WERI-Rb-1 (cell line): Measurements from ENCODE around the gene PDSS1.

Experiments used
- DNase-seq: peaks from one replicate; pipeline ENCODE4 v3.0.0-alpha.2; 2020
- H3K27ac ChIP-seq: fragments of 250-450 bp; sonication (Bioruptor Pico); 2 replicates; pipeline ENCODE4 v1.5.1; 2020; ENCODE audit warnings: mild to moderate bottlenecking, moderate library complexity
- H3K27me3 ChIP-seq: fragments of 250-450 bp; sonication (Bioruptor Pico); 2 replicates; pipeline ENCODE4 v1.5.1; 2021; ENCODE audit warnings: mild to moderate bottlenecking, low read depth, moderate library complexity; ENCODE audit not compliant: insufficient read depth, severe bottlenecking
- H3K36me3 ChIP-seq: fragments of 250-450 bp; sonication (Bioruptor Pico); 2 replicates; pipeline ENCODE4 v1.5.1; 2020; ENCODE audit warnings: mild to moderate bottlenecking, moderate library complexity
- H3K4me3 ChIP-seq: 2 replicates; pipeline ENCODE4 v1.5.1; 2011; ENCODE audit warnings: low read depth, mild to moderate bottlenecking, control low read depth, low read length
- H3K9me3 ChIP-seq: fragments of 250-450 bp; sonication (Bioruptor Pico); 2 replicates; pipeline ENCODE4 v1.5.1; 2021; ENCODE audit warnings: mild to moderate bottlenecking, moderate library complexity; ENCODE audit not compliant: severe bottlenecking
- TF ChIP-seq, protein P1 (sequence below): IDR thresholded peaks from 2 replicates; pipeline ENCODE4 v1.5.1; 2011; ENCODE audit warnings: low read depth, mild to moderate bottlenecking, control low read depth, inconsistent platforms, low read length

PDSS1 gene

DNA sequence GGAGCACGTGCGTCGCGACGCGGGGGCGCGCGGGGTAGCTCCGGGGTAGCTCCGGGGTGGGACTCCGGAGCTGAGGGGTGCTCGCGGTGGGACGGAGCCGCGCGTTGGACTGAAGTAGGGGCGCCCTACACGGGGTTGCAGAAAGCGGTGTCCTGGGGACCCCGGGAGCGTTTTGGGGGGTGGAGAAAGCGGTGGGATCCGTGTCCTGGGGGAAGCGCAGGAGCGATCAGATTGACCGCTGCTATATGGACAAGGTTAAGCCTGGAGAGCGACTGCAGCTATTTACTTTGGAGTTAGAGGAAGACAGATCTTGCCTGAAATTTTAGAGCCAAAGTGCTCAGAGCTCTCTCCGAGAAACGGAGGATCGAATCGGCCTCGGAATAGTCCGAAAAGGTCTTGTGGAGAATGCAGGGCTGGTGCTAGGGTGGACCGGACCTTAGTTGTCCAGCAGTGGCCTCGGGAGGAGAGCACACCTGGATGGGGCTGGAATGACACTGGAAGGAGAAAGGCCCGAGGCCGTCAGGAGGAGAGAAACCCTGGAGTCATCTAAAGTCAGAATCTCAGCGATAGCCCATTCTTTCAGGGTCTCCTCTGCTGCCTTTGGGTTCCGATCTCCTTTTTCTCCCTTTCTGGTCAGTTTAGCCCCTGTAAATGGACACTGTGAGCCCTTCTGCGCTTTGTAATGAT lies 564 bp downstream of the PDSS1 start:
- no peaks in the 10 kb centered on the region; the same call in 1 of the 2 replicates for H3K36me3 ChIP-seq
- no peaks in the 10 kb centered on the region for H3K27me3 ChIP-seq
- peak overlapping the region; percentile 95 for H3K27ac ChIP-seq
- H3K9me3 ChIP-seq = no peaks in the 10 kb centered on the region
- TF ChIP-seq, protein P1, sequence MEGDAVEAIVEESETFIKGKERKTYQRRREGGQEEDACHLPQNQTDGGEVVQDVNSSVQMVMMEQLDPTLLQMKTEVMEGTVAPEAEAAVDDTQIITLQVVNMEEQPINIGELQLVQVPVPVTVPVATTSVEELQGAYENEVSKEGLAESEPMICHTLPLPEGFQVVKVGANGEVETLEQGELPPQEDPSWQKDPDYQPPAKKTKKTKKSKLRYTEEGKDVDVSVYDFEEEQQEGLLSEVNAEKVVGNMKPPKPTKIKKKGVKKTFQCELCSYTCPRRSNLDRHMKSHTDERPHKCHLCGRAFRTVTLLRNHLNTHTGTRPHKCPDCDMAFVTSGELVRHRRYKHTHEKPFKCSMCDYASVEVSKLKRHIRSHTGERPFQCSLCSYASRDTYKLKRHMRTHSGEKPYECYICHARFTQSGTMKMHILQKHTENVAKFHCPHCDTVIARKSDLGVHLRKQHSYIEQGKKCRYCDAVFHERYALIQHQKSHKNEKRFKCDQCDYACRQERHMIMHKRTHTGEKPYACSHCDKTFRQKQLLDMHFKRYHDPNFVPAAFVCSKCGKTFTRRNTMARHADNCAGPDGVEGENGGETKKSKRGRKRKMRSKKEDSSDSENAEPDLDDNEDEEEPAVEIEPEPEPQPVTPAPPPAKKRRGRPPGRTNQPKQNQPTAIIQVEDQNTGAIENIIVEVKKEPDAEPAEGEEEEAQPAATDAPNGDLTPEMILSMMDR = no peak
- H3K4me3 ChIP-seq = peak overlapping the region; percentile 84
- no peak for DNase-seq

DNA sequence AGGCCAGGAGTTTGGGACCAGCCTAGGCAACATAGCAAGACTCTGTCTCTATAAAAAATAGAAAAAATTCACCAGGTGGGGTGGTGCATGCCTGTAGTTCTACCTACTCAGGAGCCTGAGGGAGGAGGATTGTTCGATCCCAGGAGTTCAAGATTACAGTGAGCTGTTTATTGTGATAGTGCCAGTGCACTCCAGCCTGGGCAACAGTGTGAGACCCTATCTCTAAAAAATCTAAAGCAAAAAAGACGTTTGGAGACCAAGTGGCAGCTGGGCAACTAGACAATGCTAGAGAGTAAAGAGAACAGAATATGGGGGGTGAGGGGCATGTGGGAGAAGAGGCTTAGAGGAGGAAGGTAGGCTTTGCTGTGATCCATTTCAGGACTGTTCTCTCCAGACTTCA lies 1.4 kb downstream of the PDSS1 start:
- Histone ChIP-seq H3K4me3 (no peak overlapping the region), H3K27me3 (no peaks in the 10 kb centered on the region), H3K27ac (no peak overlapping the region), H3K9me3 (no peaks in the 10 kb centered on the region), H3K36me3 (no peaks in the 10 kb centered on the region; the same call in 1 of the 2 replicates)
- no peak for DNase-seq
- TF ChIP-seq, protein P1 = no peak

DNA sequence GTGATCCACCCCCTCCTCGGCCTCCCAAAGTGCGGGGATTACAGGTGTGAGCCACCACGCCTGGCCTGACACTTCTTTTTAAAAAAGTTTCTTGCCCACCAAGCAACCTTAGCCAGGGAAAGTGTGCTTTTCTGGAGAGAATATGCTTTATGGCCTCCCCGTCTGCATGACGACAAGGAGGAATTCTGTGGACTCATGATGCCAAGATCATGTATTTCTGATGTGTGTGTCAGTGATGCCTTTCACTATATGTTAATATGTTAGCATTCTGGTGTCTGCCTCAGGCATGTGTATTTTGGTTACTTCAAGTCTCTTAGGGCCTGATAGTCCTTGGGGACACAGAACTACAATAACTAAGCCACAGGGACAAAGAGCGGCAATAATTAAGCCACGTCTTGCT lies 2.1 kb downstream of the PDSS1 start:
- no peaks in the 10 kb centered on the region; the same call in 1 of the 2 replicates for H3K36me3 ChIP-seq
- no peaks in the 10 kb centered on the region for H3K9me3 ChIP-seq
- H3K27ac ChIP-seq = no peak overlapping the region
- H3K4me3 ChIP-seq = no peak overlapping the region
- TF ChIP-seq, protein P1 = no peak
- no peak for DNase-seq
- H3K27me3 ChIP-seq = no peaks in the 10 kb centered on the region

DNA sequence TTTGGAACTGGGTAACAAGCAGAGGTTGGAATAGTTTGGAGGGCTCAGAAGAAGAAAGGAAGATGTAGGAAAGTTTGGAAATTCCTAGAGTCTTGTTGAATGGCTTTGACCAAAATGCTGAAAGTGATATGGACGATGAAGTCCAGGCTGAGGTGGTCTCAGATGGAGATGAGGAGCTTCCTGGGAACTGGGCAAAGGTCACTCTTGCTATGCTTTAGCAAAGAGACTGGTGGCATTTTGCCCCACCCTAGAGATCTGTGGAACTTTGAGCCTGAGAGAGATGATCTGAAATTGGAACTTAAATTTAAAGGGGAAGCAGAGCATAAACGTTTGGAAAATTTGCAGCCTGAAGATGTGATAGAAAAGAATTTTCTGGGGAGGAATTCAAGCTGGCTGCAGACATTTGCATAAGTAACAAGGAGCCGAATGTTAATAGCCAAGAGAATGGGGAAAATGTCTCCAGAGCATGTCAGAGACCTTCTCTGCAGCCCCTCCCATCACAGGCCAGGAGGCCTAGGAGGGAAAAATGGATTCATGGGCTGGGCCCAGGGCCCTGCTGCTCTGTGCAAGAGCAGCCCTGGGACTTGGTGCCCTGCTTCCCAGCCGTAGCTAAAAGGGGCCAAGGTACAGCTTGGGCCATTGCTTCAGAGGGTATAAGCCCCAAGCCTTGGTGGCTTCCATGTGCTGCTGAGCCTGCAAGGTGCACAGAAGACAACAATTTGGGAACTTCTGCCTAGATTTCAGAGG lies 3.6 kb downstream of the PDSS1 start:
- H3K27me3 ChIP-seq = no peaks in the 10 kb centered on the region
- no peaks in the 10 kb centered on the region; the same call in 1 of the 2 replicates for H3K36me3 ChIP-seq
- no peak overlapping the region for H3K4me3 ChIP-seq
- no peak for DNase-seq
- H3K27ac ChIP-seq = no peak overlapping the region
- TF ChIP-seq, protein P1 = no peak
- no peaks in the 10 kb centered on the region for H3K9me3 ChIP-seq

DNA sequence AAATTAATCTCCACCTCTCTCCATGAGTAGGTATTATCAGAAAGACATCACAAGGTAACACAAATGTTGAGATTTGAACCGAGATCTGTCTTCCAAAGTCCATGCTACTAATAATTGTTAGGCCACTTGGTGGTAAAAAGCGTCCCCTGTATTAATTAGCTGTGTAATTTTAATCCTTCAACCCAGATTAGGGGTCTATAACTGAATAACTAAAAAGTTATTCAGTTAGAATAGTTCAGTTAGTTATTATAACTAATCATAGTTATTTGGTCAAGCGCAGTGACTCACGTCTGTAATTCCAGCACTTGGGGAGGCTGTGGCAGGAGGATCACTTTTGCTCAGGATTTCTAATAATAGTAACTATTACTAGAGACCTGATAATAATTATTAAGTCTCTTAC lies 5.6 kb downstream of the PDSS1 start:
- DNase-seq = no peak
- Histone ChIP-seq H3K36me3 (no peaks in the 10 kb centered on the region; the same call in 1 of the 2 replicates), H3K4me3 (no peak overlapping the region), H3K27me3 (no peaks in the 10 kb centered on the region), H3K27ac (no peak overlapping the region), H3K9me3 (no peaks in the 10 kb centered on the region)
- TF ChIP-seq, protein P1 = no peak
